Measurements from ENCODE around the gene RPL26. TPM values are rescaled to one million over a fixed set of nuclear protein-coding genes. Genes with fewer than 3 reads are reported as not detected.

Gene RPL26
- total RNA-seq, 1 donor from 2014 or later = 1,547 TPM

DNA sequence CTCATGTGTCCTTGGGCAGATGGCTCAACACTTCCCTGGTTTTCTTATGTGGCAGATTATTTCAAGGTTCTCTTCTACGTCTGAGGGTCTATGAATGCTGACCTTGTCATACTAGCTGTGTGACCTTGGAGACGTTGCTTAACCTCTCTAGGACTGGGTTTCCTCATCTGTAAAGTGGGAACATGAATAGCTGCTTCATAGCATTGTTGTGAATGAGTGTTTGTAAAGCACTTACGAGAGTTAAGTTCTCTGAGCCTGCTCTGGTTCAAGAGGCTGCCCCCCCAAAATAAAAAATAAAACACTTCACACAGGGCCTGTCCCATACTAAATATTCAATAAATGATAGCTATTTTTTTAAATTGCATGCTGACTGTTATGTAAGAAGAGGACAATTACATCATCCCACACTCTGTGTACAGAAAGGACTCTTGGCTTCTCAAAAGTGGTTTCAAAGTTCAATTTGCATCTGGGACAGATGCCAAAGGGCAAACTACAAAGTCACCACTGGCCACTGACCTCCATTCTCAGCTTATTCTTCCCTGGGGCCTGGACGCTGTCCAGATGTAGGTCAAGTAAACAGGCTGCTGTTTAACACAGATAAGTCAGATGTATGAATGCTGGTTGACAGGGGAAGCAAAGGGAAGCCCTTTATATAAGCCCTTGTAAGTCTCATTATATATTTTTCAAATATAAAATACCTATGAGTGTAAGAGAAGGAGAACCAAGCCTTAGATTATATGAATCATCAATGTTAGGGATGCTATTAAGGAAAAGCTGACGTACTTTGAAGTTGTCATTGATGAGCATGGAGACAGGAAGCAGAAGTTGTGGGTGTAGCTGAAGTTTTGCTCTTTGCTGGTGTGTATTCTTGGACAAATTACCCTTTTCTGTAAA, 37.3 kb upstream of the RPL26 start:
- Histone ChIP-seq H3K4me3 (no peak overlapping the region), H3K36me3 (no peaks in the 10 kb centered on the region), H3K27ac (no peak overlapping the region), H3K4me1 (no peaks in the 10 kb centered on the region), H3K9me3 (no peaks in the 10 kb centered on the region), H3K27me3 (no peaks in the 10 kb centered on the region)
- intact Hi-C loops (cut with DNase I) = no loop called here
- DNase-seq (ENCODE audit: low spot score in 2 of 2) = peak in 1 of 2 donors; percentile 62
- TF ChIP-seq, protein P1, sequence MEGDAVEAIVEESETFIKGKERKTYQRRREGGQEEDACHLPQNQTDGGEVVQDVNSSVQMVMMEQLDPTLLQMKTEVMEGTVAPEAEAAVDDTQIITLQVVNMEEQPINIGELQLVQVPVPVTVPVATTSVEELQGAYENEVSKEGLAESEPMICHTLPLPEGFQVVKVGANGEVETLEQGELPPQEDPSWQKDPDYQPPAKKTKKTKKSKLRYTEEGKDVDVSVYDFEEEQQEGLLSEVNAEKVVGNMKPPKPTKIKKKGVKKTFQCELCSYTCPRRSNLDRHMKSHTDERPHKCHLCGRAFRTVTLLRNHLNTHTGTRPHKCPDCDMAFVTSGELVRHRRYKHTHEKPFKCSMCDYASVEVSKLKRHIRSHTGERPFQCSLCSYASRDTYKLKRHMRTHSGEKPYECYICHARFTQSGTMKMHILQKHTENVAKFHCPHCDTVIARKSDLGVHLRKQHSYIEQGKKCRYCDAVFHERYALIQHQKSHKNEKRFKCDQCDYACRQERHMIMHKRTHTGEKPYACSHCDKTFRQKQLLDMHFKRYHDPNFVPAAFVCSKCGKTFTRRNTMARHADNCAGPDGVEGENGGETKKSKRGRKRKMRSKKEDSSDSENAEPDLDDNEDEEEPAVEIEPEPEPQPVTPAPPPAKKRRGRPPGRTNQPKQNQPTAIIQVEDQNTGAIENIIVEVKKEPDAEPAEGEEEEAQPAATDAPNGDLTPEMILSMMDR (IDR thresholded peaks at IDR 0.05) = no peak

DNA sequence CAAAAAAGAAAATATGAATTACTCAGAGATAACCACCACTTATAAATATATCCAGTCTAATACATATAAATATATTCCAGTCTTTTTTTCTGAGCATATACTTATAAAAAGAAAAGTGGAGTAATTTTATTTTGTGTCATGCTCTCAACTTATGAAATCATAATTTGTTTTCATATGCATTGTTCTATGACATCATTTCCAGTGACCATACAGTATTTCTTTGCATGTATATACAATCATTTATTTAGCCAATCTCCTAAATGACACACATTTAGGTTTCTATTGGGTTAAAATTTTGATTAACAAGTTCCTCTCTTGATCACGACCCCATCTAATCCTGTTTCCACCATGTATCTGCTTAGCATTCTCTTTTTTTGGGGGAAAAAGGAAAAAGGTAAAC, 36.3 kb upstream of the RPL26 start:
- H3K36me3 ChIP-seq = no peaks in the 10 kb centered on the region
- intact Hi-C loops (cut with DNase I) = no loop called here
- no peaks in the 10 kb centered on the region for H3K4me1 ChIP-seq
- H3K4me3 ChIP-seq = no peak overlapping the region
- H3K27ac ChIP-seq = no peak overlapping the region
- no peaks in the 10 kb centered on the region for H3K9me3 ChIP-seq
- H3K27me3 ChIP-seq = no peaks in the 10 kb centered on the region
- no peak for DNase-seq (ENCODE audit: low spot score in 2 of 2)
- TF ChIP-seq, protein P1 (IDR thresholded peaks at IDR 0.05) = no peak

- Histone ChIP-seq H3K9me3 (no peaks in the 10 kb centered on the region), H3K27ac (no peak overlapping the region), H3K4me1 (no peaks in the 10 kb centered on the region), H3K27me3 (no peaks in the 10 kb centered on the region), H3K36me3 (no peaks in the 10 kb centered on the region), H3K4me3 (no peak overlapping the region)
- TF ChIP-seq, protein P1 (IDR thresholded peaks at IDR 0.05) = no peak
- DNase-seq (ENCODE audit: low spot score in 2 of 2) = no peak
- intact Hi-C loops (cut with DNase I) = no loop called here
Measured at GRCh38 chr17:8418471-8418870, 35.5 kb upstream of the RPL26 start.

- TF ChIP-seq, protein P1 (IDR thresholded peaks at IDR 0.05) = no peak
- no peaks in the 10 kb centered on the region for H3K4me1 ChIP-seq
- no peaks in the 10 kb centered on the region for H3K9me3 ChIP-seq
- H3K36me3 ChIP-seq = no peaks in the 10 kb centered on the region
- H3K27ac ChIP-seq = no peak overlapping the region
- H3K4me3 ChIP-seq = no peak overlapping the region
- no peaks in the 10 kb centered on the region for H3K27me3 ChIP-seq
- DNase-seq (ENCODE audit: low spot score in 2 of 2) = peak in 1 of 2 donors; percentile 54
- intact Hi-C loops (cut with DNase I) = no loop called here
Measured at GRCh38 chr17:8417806-8418205, 34.8 kb upstream of the RPL26 start.

DNA sequence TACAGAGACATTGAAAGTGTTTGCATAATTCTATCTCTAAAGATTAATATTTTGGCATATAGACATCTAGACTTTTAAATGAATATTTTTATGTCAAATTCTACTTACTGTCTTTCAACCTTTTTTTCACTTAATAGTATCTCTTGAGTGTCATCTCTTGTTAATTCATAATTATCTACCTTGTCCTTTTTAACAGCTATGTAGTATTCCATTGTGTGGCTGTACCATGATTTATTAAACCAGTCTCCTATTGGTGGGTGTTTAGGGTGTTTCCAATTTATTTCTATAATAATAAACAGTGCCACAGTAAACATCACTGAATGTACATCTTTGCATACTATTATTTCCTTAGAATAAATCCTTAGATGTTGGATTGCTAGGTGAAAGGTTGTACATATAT, 30.9 kb upstream of the RPL26 start:
- Histone ChIP-seq H3K9me3 (no peaks in the 10 kb centered on the region), H3K36me3 (no peaks in the 10 kb centered on the region), H3K4me1 (no peaks in the 10 kb centered on the region), H3K4me3 (no peak overlapping the region), H3K27ac (no peak overlapping the region), H3K27me3 (no peaks in the 10 kb centered on the region)
- TF ChIP-seq, protein P1 (IDR thresholded peaks at IDR 0.05) = no peak
- no peak for DNase-seq (ENCODE audit: low spot score in 2 of 2)
- intact Hi-C loops (cut with DNase I) = loop anchor here (5.0 kb wide), 1 partner anchor 33 kb away; no protein-coding TSS in a partner anchor

Data from ascending aorta (tissue), 2 donors.